HCT116 (cell line): ENCODE results near the gene NIN. TPM values are rescaled to one million over a fixed set of nuclear protein-coding genes. Genes with fewer than 3 reads are reported as not detected.

Source experiments
- ATAC-seq: fragments of 200-7000 bp; cut with Tn5 transposase; 2 replicates; pipeline ENCODE4 v1.9.1; 2020; ENCODE audit warnings: mild to moderate bottlenecking, moderate library complexity
- BruUV-seq: library from RNA; stranded (reverse); fragments of 400-500 nt; replicated peaks from 2 replicates; lab custom pipeline; 2021; lab: Mats Ljungman, UMichigan
- CTCF ChIA-PET: fragments of 300-600 bp; sonication (Branson Sonifier 250); formaldehyde crosslinking; loops from one replicate; lab custom pipeline; 2021; ENCODE audit warnings: antibody characterized with exemption; lab: Charles Lee
- POLR2A ChIA-PET: fragments of 300-600, 350-600 bp; sonication (Branson Sonifier 250); formaldehyde crosslinking; loops from one replicate; lab custom pipeline; 2021; ENCODE audit warnings: antibody characterized with exemption; lab: Charles Lee
- RAD21 ChIA-PET, 2 experiments: fragments of 300-600 bp; sonication (Branson Sonifier 250); formaldehyde crosslinking; loops; one replicate each; lab custom pipeline; 2023; ENCODE audit warnings: low total read pairs in 2 of 2; ENCODE audit not compliant: uncharacterized antibody in 2 of 2, unreplicated experiment in 2 of 2, low non-redundant PET in 1 of 2; lab: Charles Lee
- DNase-seq: peaks from one replicate; pipeline ENCODE4 v3.0.0-alpha.2; 2010; ENCODE audit warnings: low read depth, low spot score
- H2AFZ ChIP-seq: fragments of 200-600 bp; shearing (Covaris generic), sonication (generic); 2 replicates; pipeline ENCODE4 v1.6.1; 2017; ENCODE audit warnings: low read depth, mixed run types, mixed read lengths, antibody characterized with exemption, low read length; ENCODE audit not compliant: poor library complexity, severe bottlenecking
- H3K27ac ChIP-seq: 2 replicates; pipeline ENCODE4 v1.5.1; 2012; ENCODE audit warnings: low read depth, low read length
- H3K27me3 ChIP-seq: fragments of 200-600 bp; sonication (generic); 2 replicates; pipeline ENCODE4 v1.6.1; 2016; ENCODE audit warnings: mixed run types, low read length, mixed read lengths; ENCODE audit not compliant: insufficient read depth
- H3K36me3 ChIP-seq, 2 experiments: fragments of 200-500 bp in 1 of 2; fragments of 200-600 bp in 1 of 2; sonication (Bioruptor generic) in 1 of 2; sonication (generic) in 1 of 2; 2 replicates each; pipeline versions ENCODE4 v1.5.1 to v1.6.1; 2014 to 2016; ENCODE audit warnings: low read length in 2 of 2, inconsistent platforms in 1 of 2, mixed read lengths in 1 of 2, mixed run types in 1 of 2; ENCODE audit not compliant: insufficient read depth in 2 of 2, control insufficient read depth in 1 of 2
- H3K4me1 ChIP-seq, 2 experiments: fragments of 200-600 bp in 1 of 2; sonication (generic) in 1 of 2; 2 replicates each; pipeline versions ENCODE4 v1.5.1 to v1.6.1; 2012 to 2017; ENCODE audit warnings: low read length in 2 of 2, inconsistent platforms in 1 of 2, mild to moderate bottlenecking in 1 of 2, mixed read lengths in 1 of 2, mixed run types in 1 of 2, moderate library complexity in 1 of 2; ENCODE audit not compliant: insufficient read depth in 2 of 2, control insufficient read depth in 1 of 2
- H3K4me2 ChIP-seq: fragments of 200-600 bp; sonication (generic); 2 replicates; pipeline ENCODE4 v1.6.1; 2017; ENCODE audit warnings: mixed run types, low read length, mixed read lengths
- H3K4me3 ChIP-seq, 2 experiments: fragments of 200-600 bp in 1 of 2; sonication (generic) in 1 of 2; replicated peaks in 1 of 2; 2 replicates each; pipeline ENCODE4 v1.5.1; 2011 to 2016; ENCODE audit warnings: low read length in 2 of 2, control low read depth in 1 of 2, low read depth in 1 of 2, mild to moderate bottlenecking in 1 of 2, mixed read lengths in 1 of 2, mixed run types in 1 of 2
- H3K79me2 ChIP-seq: fragments of 200-600 bp; sonication (generic); 2 replicates; pipeline ENCODE4 v1.6.1; 2017; ENCODE audit warnings: mild to moderate bottlenecking, mixed run types, low read length, moderate library complexity, mixed read lengths; ENCODE audit not compliant: insufficient read depth
- H3K9ac ChIP-seq: fragments of 200-600 bp; sonication (generic); 2 replicates; pipeline ENCODE4 v1.6.1; 2016; ENCODE audit warnings: low read length, mixed read lengths
- H3K9me2 ChIP-seq: fragments of 200-600 bp; sonication (generic), shearing (Covaris generic); 2 replicates; pipeline ENCODE4 v1.6.1; 2017; ENCODE audit warnings: mixed run types, mild to moderate bottlenecking, moderate library complexity; ENCODE audit not compliant: insufficient read depth
- H3K9me3 ChIP-seq, 2 experiments: fragments of 200-500 bp in 1 of 2; fragments of 200-600 bp in 1 of 2; sonication (Bioruptor generic) in 1 of 2; sonication (generic) in 1 of 2; 2 replicates each; pipeline ENCODE4 v1.6.1; 2014 to 2017; ENCODE audit warnings: low read length in 2 of 2, mixed read lengths in 2 of 2, inconsistent platforms in 1 of 2, low read depth in 1 of 2, mild to moderate bottlenecking in 1 of 2, mixed run types in 1 of 2, moderate library complexity in 1 of 2; ENCODE audit not compliant: control insufficient read depth in 1 of 2, insufficient read depth in 1 of 2
- H4K20me1 ChIP-seq: fragments of 200-600 bp; sonication (generic), shearing (Covaris generic); 2 replicates; pipeline ENCODE4 v1.6.1; 2017; ENCODE audit warnings: mixed run types, mild to moderate bottlenecking, moderate library complexity; ENCODE audit not compliant: insufficient read depth
- CBX3 ChIP-seq: IDR thresholded peaks from 2 replicates; pipeline ENCODE4 v1.6.1; 2012; ENCODE audit warnings: low read depth
- CEBPB ChIP-seq: IDR thresholded peaks from 2 replicates; pipeline ENCODE4 v1.6.1; 2012; ENCODE audit warnings: low read depth
- CTCF ChIP-seq, 3 experiments: fragments of 200-600 bp in 1 of 3; sonication (generic) in 1 of 3; IDR thresholded peaks in 2 of 3; conservative IDR thresholded peaks in 1 of 3; 2 replicates each; pipeline ENCODE4 v1.5.1; 2012 to 2017; ENCODE audit warnings: low read depth in 2 of 3, low read length in 2 of 3, antibody characterized with exemption in 1 of 3, borderline replicate concordance in 1 of 3, control low read depth in 1 of 3, mild to moderate bottlenecking in 1 of 3, mixed read lengths in 1 of 3, mixed run types in 1 of 3, moderate library complexity in 1 of 3; ENCODE audit not compliant: insufficient read depth in 1 of 3
- EGR1 ChIP-seq: IDR thresholded peaks from 2 replicates; pipeline ENCODE4 v1.6.1; 2012; ENCODE audit warnings: low read depth
- ELF1 ChIP-seq: IDR thresholded peaks from 2 replicates; pipeline ENCODE4 v1.6.1; 2012; ENCODE audit warnings: low read depth, borderline replicate concordance
- EZH2 ChIP-seq: fragments of 200-600 bp; sonication (generic); IDR thresholded peaks from 2 replicates; pipeline ENCODE4 v1.6.1; 2017; ENCODE audit warnings: antibody characterized with exemption, mixed run types
- EZH2phosphoT487 ChIP-seq: fragments of 200-600 bp; IDR thresholded peaks from 2 replicates; pipeline ENCODE4 v1.6.1; 2018; ENCODE audit warnings: antibody characterized with exemption, borderline replicate concordance
- FOSL1 ChIP-seq: IDR thresholded peaks from 2 replicates; pipeline ENCODE4 v1.6.1; 2012; ENCODE audit warnings: low read depth
- JUND ChIP-seq: IDR thresholded peaks from 2 replicates; pipeline ENCODE4 v1.6.1; 2012
- POLR2A ChIP-seq: IDR thresholded peaks from 2 replicates; pipeline ENCODE4 v1.7.0; 2011; ENCODE audit warnings: borderline replicate concordance; ENCODE audit not compliant: insufficient read depth, insufficient read length; ENCODE audit errors: extremely low read depth
- POLR2AphosphoS5 ChIP-seq: IDR thresholded peaks from 2 replicates; pipeline ENCODE4 v1.6.1; 2011; ENCODE audit warnings: mild to moderate bottlenecking, low read depth, low read length, moderate library complexity
- RAD21 ChIP-seq: IDR thresholded peaks from 2 replicates; pipeline ENCODE4 v1.6.1; 2012; ENCODE audit warnings: low read depth, mild to moderate bottlenecking
- REST ChIP-seq: IDR thresholded peaks from 2 replicates; pipeline ENCODE4 v1.6.1; 2012; ENCODE audit warnings: low read depth
- SP1 ChIP-seq: IDR thresholded peaks from 2 replicates; pipeline ENCODE4 v1.6.1; 2012; ENCODE audit warnings: low read depth
- SRF ChIP-seq: IDR thresholded peaks from 2 replicates; pipeline ENCODE4 v1.6.1; 2012; ENCODE audit warnings: low read depth
- TCF7L2 ChIP-seq: IDR thresholded peaks from 2 replicates; pipeline ENCODE4 v1.7.0; 2011; ENCODE audit warnings: borderline replicate concordance, inconsistent platforms; ENCODE audit not compliant: insufficient read depth, insufficient read length; ENCODE audit errors: extremely low read depth
- YY1 ChIP-seq: IDR thresholded peaks from 2 replicates; pipeline ENCODE4 v1.6.1; 2011; ENCODE audit warnings: low read length, low read depth, moderate library complexity, mild to moderate bottlenecking; ENCODE audit not compliant: insufficient replicate concordance; ENCODE audit errors: extremely low read depth
- ZBTB33 ChIP-seq: IDR thresholded peaks from 2 replicates; pipeline ENCODE4 v1.6.1; 2011; ENCODE audit warnings: mild to moderate bottlenecking, low read length, moderate library complexity; ENCODE audit not compliant: insufficient replicate concordance; ENCODE audit errors: extremely low read depth
- intact Hi-C: fragments of 100-400 bp; cut with micrococcal nuclease; formaldehyde crosslinking; loops from 2 replicates; pipeline ENCODE4 v1.10.0; 2022
- total RNA-seq: library from RNA; stranded (reverse); gene quantifications from one replicate; pipeline ENCODE4 v1.2.1, GENCODE V29; 2021; ENCODE audit not compliant: unreplicated experiment

The NIN gene
- total RNA-seq, 1 experiment from 2014 or later = 39.6 TPM

GRCh38 chr14:50757702-50758101, 73.3 kb downstream of the NIN start:
- Histone ChIP-seq H3K9me2 (no peaks in the 10 kb centered on the region), H3K36me3 (peaks cover 17 to 19% of the 10 kb centered on the region in 2 experiments; a peak in 3 of 4 replicates), H4K20me1 (no peaks in the 10 kb centered on the region), H3K27me3 (no peaks in the 10 kb centered on the region), H3K4me2 (no peak overlapping the region), H3K27ac (no peak overlapping the region), H3K9ac (no peak overlapping the region), H2AFZ (no peak overlapping the region), H3K9me3 (no peaks in the 10 kb centered on the region), H3K4me3 (no peak overlapping the region), H3K4me1 (no peaks in the 10 kb centered on the region), H3K79me2 (no peaks in the 10 kb centered on the region)
- intact Hi-C loops = no loop called here
- ChIA-PET RAD21 (no interaction called here), CTCF (no interaction called here), POLR2A (no interaction called here)
- TF ChIP-seq SRF (no peak), EZH2phosphoT487 (no peak), FOSL1 (no peak), POLR2AphosphoS5 (no peak), REST (no peak), EZH2 (no peak), POLR2A (no peak), SP1 (no peak), TCF7L2 (no peak), ZBTB33 (no peak), ELF1 (no peak), CBX3 (no peak), YY1 (no peak), CTCF (IDR thresholded peaks at IDR 0.05 in 2 of 3, conservative IDR thresholded peaks at IDR 0.05 in 1 of 3; ENCODE audit: borderline replicate concordance in 1 of 3, insufficient read depth in 1 of 3, low read depth in 2 of 3, low read length in 2 of 3) (no peak), JUND (no peak), CEBPB (no peak), EGR1 (no peak), RAD21 (no peak)
- BruUV-seq = no TSS peak
- ATAC-seq = no peak
- no peak for DNase-seq
